HG02678 (cell line): Measurements from ENCODE around the gene GFER.
"Not testable (repeated sequence)": the region's sequence is repeated elsewhere in the genome, so short reads cannot be mapped to it uniquely, and the experiment has no call there.

Source experiments
- ATAC-seq: cut with Tn5 transposase; IDR thresholded peaks from one replicate; pipeline ENCODE4 v1.9.1; 2021; ENCODE audit warnings: mild to moderate bottlenecking, moderate library complexity; ENCODE audit not compliant: unreplicated experiment

GFER gene

DNA sequence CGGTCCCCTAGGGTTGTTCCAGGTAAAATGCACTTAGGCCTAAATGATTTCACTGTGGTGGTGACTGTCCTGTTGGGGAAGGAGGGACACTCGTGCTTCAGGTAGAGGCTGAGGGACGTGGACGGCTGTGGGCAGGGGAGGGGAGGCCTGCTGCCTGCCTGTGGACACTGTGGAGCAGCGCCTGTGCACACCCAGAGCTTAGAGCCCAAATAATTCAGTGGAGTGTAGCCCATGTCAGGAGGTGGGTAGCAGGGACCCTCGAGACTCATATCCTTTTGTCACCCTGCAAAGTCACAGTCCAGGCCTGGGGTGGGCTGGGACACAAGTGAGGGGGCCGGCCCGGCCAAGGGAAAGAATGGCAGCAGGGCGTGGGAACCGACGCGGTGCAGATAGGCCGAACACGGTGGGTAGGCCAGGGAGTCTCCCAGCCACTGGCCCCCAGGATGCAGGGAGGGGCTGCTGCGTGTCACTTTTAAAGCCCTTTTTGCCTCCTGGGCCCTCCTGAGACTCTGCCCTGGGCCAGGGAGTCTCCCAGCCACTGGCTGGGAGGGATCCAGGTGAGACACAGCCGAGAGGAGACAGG is 42.0 kb downstream of the GFER start:
- ATAC-seq: no peak

DNA sequence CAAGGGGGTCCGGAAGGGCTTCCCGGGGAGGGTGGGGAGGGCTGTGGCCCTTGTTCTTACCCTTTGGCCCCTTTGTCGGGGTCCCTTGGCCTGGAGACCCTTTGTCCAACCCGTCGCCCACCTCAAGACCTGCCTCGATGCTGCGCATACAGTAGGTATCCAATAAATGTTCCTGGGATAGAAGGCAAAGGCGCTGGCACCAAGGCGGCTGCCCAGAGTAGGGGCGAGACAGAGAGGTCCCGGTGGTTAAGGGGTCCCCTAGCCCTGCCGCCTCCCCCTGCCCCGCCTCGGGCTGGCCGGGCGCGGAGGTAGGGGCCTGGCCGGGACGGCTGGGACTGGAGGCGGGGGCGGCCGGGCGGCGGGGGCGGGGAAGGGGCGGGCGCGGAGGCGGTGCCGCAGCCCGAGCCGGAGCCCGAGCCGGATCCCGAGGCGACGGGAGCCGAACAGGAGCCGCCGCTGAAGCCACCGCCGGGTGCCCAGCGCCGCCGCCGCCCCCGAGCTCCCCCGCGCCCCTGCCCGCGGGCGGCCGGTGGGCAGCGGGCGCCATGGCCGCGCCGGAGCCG is 42.5 kb downstream of the GFER start, which contains the start of gene NHERF2:
NHERF2 (plus strand) TSS at position 442 of the 563 bp plus-strand sequence; CDS start at position 546, 104 bp downstream.
- no peak for ATAC-seq

- no peak for ATAC-seq
These were observed 43.3 kb downstream of the GFER start for GRCh38 chr16:2027024-2028010.

GRCh38 chr16:2028146-2028545 is 44.2 kb downstream of the GFER start:
- ATAC-seq: no peak

DNA sequence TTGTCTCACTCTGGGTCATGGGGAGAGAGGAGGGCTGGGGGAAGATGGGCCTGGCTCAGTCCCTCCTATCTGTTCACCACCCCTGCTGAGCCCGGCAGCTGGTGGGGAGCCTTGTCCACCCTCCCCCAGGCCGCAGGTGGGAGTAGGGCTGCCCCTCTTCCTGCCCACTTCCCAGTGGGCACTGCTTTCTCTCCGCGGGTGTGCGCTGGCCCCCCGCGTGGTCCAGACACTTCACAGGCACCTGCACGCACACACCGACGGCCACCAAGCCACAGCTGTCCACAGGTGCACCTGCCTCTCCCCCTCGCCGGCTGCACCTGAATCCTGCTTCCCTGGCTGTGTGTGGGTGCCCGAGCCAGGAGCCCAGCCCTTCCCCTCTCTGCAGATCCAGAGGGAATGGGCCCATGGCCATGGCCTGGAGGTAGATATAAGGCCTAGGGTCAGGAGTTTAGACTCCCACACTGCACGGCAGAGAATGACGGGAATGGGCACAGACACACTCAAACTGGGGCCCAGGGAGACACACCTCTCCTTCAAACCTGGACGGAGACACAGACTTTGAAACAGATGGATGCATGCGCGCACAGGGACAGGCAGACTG is 44.7 kb downstream of the GFER start:
- ATAC-seq: no peak

- no peak for ATAC-seq
These were observed 45.4 kb downstream of the GFER start for GRCh38 chr16:2029350-2029749.

DNA sequence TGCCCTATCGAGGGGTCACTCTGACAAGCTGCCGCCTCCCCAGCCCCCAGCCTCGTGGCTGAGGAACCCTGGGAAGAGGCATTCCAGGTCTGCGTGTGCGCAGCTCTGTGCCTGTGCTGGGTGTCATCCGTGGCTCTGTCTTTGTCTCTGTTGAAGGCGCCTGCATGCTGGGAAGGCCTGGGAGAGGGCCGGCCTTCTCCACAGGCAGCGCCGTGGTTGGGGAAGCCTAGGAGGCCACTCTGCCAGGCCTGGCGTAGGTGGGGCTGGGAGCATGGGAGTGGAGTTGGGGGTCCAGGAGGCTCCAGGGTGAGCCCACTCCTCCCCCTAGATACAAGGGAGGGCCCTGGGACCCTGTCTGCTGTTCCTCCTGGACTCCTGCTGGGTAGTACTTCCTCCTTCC is 46.0 kb downstream of the GFER start:
- ATAC-seq: no peak

DNA sequence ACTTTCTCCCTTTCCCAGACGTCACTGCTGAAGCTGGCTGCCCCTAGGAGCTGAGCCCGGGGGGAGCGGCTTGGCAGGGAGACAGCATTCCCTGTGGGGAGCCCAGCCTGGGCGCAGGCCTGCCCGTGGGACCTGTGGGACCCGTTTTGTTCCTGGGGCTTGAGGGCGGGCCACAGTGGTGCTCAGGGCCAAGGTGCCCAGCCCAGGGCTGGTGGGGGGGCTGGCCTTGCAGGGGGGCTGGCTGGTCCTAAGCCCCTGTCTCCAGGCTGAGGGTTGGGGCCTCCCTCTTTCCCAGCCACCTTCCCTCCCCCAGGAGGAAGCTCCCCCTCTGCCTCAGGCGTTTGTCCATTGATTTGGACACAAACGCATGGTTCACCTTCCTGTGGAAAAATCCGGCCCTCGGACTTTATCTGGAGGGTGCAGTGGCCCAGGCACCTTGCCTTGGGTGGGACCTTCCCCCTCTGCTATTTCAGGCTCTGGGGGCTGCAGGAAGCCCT is 47.1 kb downstream of the GFER start:
- ATAC-seq: no peak

DNA sequence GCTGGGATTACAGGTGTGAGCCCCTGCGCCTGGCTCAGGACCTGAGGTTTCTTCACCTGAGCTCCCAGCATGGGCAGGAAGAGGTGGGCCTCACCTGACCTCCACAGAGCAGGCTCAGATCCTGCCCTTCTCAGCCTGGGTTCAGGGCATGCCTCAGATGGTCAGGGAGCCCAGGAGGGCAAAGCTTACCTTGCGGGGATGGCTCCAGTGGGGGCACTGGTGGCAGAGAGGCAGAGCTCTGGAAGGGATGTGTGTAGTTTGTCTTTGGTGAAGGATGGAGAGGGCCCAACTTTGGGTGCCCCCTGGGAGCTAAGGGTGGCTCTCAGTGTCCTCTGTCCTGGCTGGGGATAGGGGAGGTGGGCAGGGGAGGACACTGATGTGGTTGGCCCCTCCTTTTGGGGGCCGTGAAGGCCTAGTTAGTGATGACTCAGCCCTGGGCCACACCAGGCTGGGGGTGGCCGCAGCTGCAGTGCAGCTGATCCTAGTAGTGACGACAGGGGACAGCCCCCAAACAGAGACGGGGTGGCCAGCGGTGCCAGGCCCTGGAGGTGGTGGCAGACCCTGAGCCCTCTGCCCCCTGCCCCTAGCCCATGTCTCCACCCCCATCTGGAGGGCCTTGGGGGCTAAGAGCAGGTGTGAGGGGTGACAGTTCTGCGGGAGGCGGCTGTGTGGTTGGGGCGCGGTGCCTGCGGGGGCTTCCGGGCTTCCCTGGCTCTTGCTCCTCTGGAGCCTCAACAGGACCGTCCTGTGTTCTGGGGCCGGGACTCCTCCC is 48.5 kb downstream of the GFER start:
- ATAC-seq: no peak

DNA sequence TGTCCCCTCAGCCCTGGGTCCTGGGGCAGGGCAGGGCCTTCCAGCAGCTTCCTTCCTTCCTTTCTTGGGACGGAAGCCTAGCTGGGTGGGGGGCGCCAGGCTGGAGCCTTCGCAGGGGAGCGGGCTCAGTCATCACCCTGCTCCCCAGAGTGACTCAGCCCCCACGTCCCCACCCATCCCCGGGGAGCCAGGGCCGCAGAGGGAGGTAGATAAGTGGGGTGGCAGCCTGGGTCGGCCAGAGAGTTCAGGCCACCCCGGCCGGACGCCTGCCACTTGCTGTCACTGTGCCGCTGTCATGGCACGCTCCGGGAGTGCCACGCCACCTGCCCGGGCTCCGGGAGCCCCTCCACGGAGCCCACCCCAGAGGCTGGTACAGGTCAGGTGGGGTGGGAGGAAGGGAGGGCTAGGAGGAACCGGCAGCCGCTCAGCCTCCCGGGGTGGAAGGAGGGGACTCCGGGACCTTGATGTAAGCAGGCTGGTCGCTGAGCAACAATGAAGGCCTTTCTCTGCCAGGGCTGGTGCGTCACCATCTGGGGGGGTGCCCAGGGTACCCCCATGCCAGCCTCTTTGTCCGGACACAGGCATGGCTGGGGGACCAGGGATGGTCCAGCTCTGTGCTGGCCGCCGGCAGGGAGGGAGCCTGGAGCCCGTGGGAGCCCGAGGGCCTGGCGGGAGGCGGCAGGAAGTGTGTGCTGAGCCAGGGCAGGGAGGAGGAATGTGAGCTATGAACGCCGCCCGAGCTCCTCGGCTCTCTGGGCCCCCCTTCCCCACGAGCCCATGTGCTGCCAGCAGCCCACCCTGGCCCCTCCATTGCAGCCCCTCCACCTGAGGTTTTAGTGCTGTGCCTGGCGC is 49.3 kb downstream of the GFER start:
- no peak for ATAC-seq

DNA sequence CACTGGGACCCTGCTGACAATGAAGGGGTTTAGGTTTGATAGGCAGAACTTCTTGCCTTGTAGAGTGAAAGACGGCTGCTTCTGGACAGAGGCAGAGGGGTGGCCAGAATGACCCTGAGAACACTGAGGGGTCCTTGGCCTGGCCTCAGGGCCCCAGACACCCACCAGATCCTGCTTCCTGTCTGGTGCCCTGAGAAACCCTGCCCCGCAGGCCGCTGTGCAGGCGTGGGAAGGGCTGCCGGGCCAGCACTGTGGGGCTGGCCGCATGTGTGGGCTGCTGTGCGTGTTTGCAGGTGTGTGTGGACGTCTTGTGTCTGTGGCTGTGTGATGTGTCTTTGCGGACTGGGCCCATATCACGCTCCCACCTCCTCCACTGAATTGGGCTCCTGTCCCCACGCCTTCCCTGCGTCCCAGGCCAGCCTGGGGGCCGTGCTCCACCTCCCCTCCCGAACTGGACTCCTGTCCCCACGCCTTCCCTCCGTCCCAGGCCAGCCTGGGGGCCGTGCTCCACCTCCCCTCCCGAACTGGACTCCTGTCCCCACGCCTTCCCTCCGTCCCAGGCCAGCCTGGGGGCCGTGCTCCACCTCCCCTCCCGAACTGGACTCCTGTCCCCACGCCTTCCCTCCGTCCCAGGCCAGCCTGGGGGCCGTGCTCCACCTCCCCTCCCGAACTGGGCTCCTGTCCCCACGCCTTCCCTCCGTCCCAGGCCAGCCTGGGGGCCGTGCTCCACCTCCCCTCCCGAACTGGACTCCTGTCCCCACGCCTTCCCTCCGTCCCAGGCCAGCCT is 50.1 kb downstream of the GFER start:
- ATAC-seq: not testable (repeated sequence)

DNA sequence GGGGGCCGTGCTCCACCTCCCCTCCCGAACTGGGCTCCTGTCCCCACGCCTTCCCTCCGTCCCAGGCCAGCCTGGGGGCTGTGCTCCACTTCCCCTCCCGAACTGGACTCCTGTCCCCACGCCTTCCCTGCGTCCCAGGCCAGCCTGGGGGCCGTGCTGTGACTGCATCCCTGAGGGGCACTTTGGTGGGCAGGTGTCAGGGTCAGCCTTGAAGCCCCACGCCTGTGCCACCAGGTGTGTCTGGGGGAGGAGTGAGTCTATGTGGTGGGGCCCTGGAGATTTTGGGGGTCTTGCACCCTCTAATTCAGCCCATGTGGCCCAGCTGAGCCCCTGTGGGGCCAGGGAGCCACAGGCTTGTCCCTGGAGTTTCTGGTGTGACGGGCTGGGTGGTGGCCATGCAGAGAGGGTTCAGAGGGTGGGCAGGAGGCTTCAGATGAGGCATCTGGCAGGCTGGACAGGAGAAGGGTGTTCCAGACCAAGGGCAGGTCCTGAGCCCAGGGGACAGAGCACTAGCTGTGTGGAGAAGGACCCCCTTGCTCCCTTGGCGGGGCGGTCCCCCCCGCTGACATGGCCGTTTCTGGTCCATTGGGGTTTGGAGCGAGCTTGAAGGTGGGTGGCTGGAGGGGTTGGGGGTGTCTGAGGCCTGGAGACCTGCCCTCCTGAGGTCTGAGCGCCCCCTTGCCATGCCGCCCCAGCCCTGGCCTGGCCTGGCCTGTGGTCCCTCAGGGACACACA is 50.9 kb downstream of the GFER start:
- no peak for ATAC-seq

DNA sequence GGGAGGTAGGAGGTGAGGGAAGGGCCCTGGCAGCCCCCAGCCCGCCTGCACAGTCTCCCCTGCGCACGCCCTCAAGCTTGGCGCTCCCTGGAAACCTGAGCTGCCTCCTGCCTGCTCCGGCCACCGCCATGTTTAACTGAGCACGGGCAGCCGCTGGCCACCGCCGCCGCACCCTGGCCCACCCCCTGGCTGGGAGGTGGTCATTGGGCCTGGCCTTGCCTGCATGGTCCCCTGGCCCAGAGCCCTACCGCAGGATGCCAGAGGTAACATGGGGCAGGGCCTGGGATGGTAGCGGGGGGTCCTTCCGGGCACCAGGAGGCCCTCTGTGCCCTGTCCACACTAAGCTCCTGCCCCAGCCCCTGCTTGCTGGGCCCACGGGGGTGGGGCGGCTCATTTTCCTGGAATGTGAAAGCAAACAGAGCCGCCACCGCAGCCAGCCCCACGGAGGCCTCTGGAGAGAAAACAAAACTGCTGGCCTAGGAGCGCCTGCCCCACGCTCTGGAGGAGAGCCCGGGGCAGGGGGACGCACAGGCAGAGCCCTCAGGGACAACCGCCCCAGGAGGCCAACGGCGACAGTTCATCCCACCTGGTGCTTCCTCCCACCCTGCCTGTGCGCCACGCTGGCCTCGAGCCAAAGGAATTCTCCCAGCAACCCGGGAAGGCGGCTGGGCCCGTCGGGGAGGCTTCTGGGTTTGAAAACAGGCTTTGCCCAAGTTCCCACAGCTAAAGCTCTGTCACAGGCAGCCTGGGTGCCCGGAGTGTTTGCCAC is 51.6 kb downstream of the GFER start:
- no peak for ATAC-seq

DNA sequence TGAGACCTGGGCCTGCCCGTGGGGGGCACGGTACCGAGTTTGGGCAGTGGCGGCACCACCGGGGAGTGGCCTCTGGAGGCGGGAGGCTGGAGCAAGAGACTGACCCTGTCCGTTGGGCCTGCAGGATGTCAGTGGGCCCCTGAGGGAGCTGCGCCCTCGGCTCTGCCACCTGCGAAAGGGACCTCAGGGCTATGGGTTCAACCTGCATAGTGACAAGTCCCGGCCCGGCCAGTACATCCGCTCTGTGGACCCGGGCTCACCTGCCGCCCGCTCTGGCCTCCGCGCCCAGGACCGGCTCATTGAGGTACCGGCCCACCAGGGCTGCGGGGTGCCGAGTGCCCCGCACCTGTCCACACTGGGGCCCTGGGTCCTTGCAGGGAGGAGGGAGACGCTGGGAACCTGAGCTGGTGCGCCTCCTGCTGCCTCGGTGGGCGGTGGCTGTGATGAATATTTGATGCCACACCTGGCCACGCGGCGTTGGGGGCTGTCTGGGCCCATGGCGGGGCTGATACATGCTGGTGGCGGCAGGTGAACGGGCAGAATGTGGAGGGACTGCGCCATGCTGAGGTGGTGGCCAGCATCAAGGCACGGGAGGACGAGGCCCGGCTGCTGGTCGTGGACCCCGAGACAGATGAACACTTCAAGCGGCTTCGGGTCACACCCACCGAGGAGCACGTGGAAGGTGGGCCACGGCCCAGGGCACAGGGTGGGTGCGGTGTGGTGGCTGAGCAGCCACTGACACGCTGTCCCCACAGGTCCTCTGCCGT is 52.4 kb downstream of the GFER start:
- ATAC-seq: no peak

DNA sequence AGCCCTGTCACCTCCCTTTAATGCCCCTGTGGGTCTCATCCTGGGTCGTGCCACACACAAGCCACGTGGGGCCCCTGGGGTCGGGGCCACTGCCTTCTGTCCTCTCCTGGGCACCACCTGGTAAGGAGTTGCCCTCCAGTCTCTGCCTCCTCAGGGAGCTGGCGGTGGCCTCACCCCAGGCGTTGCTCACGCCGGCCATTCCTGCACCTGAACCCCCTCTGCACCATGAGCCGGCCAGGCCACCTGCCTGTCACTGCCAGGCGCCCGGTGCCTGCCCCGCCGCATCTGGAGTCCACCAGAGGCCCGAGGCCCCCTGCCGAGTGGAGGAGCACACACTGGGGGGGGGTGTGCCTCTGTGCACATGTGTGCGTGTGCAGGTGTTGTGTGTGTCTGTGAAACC is 53.1 kb downstream of the GFER start:
- no peak for ATAC-seq
